ENCODE results near the gene ANKS1B. TPM values are rescaled to one million over a fixed set of nuclear protein-coding genes. Genes with fewer than 3 reads are reported as not detected.

ANKS1B gene
- total RNA-seq, 1 experiment from 2014 or later, result 9.7 TPM

DNA sequence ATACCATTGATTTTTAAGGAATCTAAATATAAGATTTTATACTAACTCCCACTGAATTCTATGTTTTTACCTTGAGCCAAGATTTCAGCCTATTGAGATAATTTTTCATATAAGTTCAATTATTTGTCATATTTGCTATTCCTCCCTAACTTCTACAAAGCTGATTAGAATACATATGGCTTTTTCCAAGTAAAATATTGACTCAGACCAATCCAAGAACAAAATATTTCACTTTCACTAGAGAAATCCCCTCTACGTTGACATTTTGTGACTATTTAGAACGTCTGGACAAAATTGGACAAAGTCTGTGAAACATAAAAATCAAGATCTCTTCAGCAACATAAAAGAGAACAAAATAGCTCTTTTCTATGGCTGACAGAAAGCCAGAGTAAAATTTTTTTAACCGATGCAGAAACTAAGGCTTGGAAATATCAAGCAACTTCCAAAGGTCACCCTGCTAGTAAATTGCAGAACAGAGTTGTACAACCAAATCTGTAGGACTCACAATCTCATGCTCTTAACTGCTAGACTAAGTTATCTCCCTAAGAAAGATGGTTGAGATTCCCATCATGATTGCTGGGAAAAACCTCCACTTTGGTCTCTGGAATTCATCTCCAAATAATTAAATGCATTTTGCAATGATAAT is 219.1 kb downstream of the ANKS1B start:
- no peak overlapping the region for H3K27ac ChIP-seq (ENCODE audit: low read length)
- TF ChIP-seq, protein P1, sequence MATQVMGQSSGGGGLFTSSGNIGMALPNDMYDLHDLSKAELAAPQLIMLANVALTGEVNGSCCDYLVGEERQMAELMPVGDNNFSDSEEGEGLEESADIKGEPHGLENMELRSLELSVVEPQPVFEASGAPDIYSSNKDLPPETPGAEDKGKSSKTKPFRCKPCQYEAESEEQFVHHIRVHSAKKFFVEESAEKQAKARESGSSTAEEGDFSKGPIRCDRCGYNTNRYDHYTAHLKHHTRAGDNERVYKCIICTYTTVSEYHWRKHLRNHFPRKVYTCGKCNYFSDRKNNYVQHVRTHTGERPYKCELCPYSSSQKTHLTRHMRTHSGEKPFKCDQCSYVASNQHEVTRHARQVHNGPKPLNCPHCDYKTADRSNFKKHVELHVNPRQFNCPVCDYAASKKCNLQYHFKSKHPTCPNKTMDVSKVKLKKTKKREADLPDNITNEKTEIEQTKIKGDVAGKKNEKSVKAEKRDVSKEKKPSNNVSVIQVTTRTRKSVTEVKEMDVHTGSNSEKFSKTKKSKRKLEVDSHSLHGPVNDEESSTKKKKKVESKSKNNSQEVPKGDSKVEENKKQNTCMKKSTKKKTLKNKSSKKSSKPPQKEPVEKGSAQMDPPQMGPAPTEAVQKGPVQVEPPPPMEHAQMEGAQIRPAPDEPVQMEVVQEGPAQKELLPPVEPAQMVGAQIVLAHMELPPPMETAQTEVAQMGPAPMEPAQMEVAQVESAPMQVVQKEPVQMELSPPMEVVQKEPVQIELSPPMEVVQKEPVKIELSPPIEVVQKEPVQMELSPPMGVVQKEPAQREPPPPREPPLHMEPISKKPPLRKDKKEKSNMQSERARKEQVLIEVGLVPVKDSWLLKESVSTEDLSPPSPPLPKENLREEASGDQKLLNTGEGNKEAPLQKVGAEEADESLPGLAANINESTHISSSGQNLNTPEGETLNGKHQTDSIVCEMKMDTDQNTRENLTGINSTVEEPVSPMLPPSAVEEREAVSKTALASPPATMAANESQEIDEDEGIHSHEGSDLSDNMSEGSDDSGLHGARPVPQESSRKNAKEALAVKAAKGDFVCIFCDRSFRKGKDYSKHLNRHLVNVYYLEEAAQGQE (IDR thresholded peaks at IDR 0.05; ENCODE audit: insufficient read depth in 1 of 2, low read depth in 2 of 2, low read length in 1 of 2), result no peak
- TF ChIP-seq TCF7L2 (IDR thresholded peaks at IDR 0.05; ENCODE audit: low read depth, low read length), result no peak
- TF ChIP-seq POLR2AphosphoS5 (IDR thresholded peaks at IDR 0.05; ENCODE audit: low read depth, low read length), result no peak
- no peak for TF ChIP-seq SIN3A (IDR thresholded peaks at IDR 0.05; ENCODE audit: borderline replicate concordance, insufficient read depth, low read depth, low read length)
- TF ChIP-seq, protein P2, sequence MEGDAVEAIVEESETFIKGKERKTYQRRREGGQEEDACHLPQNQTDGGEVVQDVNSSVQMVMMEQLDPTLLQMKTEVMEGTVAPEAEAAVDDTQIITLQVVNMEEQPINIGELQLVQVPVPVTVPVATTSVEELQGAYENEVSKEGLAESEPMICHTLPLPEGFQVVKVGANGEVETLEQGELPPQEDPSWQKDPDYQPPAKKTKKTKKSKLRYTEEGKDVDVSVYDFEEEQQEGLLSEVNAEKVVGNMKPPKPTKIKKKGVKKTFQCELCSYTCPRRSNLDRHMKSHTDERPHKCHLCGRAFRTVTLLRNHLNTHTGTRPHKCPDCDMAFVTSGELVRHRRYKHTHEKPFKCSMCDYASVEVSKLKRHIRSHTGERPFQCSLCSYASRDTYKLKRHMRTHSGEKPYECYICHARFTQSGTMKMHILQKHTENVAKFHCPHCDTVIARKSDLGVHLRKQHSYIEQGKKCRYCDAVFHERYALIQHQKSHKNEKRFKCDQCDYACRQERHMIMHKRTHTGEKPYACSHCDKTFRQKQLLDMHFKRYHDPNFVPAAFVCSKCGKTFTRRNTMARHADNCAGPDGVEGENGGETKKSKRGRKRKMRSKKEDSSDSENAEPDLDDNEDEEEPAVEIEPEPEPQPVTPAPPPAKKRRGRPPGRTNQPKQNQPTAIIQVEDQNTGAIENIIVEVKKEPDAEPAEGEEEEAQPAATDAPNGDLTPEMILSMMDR (IDR thresholded peaks at IDR 0.05), result no peak
- intact Hi-C loops (cut with micrococcal nuclease; ENCODE audit: unreplicated experiment) (loop anchor here (5.0 kb wide), 2 partner anchors 378 to 723 kb away; no protein-coding TSS in a partner anchor), in situ Hi-C loops (cut with HindIII; ENCODE audit: low pct_unique_long_range_greater_than_20kb, low sequenced_read_pairs) (no loop called here)
- no TSS peak for BruUV-seq (replicated peaks)
- H3K27me3 ChIP-seq (ENCODE audit: control insufficient read depth, insufficient read depth, low read length), result no peaks in the 10 kb centered on the region
- H3K36me3 ChIP-seq (ENCODE audit: control insufficient read depth, insufficient read depth, low read length), result no peaks in the 10 kb centered on the region
- ATAC-seq (no peak), DNase-seq (ENCODE audit: low read depth, low spot score) (no peak)
- H3K9me3 ChIP-seq (ENCODE audit: control insufficient read depth, insufficient read depth, low read depth, low read length), result no peaks in the 10 kb centered on the region
- no peaks in the 10 kb centered on the region for H3K4me1 ChIP-seq (ENCODE audit: control insufficient read depth, insufficient read depth, low read length)
- ChIA-PET POLR2A (no interaction called here), CTCF (no interaction called here)
- no peak overlapping the region for H3K4me3 ChIP-seq (ENCODE audit: low read depth in 2 of 2, low read length in 2 of 2)

DNA sequence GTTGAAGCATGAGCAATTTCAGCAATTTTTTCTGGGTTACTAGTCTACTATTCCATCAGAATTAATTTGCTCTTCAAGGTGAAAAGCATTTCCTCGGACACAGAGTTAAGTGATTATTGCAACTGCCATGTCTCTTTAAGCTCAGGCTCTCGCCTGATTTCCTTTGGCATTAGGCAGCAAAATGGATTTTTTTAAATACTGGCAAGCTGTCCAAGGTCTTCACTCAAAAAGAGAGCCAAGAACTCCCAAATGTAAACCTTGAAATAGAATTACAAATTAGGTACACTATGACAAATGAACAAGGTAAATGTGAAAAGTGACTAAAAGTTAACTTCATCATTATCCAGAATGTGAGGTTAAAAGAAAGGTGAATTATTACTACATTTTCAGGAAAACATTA is 225.3 kb downstream of the ANKS1B start:
- ChIA-PET POLR2A (no interaction called here), CTCF (no interaction called here)
- no peaks in the 10 kb centered on the region for H3K4me1 ChIP-seq (ENCODE audit: control insufficient read depth, insufficient read depth, low read length)
- TF ChIP-seq, protein P2 (IDR thresholded peaks at IDR 0.05), result no peak
- no peak for TF ChIP-seq SIN3A (IDR thresholded peaks at IDR 0.05; ENCODE audit: borderline replicate concordance, insufficient read depth, low read depth, low read length)
- TF ChIP-seq, protein P1 (IDR thresholded peaks at IDR 0.05; ENCODE audit: insufficient read depth in 1 of 2, low read depth in 2 of 2, low read length in 1 of 2), result no peak
- TF ChIP-seq POLR2AphosphoS5 (IDR thresholded peaks at IDR 0.05; ENCODE audit: low read depth, low read length), result no peak
- TF ChIP-seq TCF7L2 (IDR thresholded peaks at IDR 0.05; ENCODE audit: low read depth, low read length), result no peak
- no peak for DNase-seq (ENCODE audit: low read depth, low spot score)
- no peak overlapping the region for H3K4me3 ChIP-seq (ENCODE audit: low read depth in 2 of 2, low read length in 2 of 2)
- in situ Hi-C loops (cut with HindIII; ENCODE audit: low pct_unique_long_range_greater_than_20kb, low sequenced_read_pairs) (no loop called here), intact Hi-C loops (cut with micrococcal nuclease; ENCODE audit: unreplicated experiment) (no loop called here)
- no peaks in the 10 kb centered on the region for H3K9me3 ChIP-seq (ENCODE audit: control insufficient read depth, insufficient read depth, low read depth, low read length)
- BruUV-seq (replicated peaks), result no TSS peak
- no peaks in the 10 kb centered on the region for H3K27me3 ChIP-seq (ENCODE audit: control insufficient read depth, insufficient read depth, low read length)
- no peaks in the 10 kb centered on the region for H3K36me3 ChIP-seq (ENCODE audit: control insufficient read depth, insufficient read depth, low read length)
- ATAC-seq, result no peak
- no peak overlapping the region for H3K27ac ChIP-seq (ENCODE audit: low read length)
